ENCODE data around the gene TBX19.

- no peak for TF ChIP-seq CTCF (conservative IDR thresholded peaks at IDR 0.05; ENCODE audit: low read depth, low read length)
- no peak for TF ChIP-seq MAZ (IDR thresholded peaks at IDR 0.05; ENCODE audit: borderline replicate concordance, low read depth, low read length)
- TF ChIP-seq POLR2A (IDR thresholded peaks at IDR 0.05; ENCODE audit: low read depth, low read length): no peak
- TF ChIP-seq RFX5 (IDR thresholded peaks at IDR 0.05; ENCODE audit: low read depth, low read length): no peak
- TF ChIP-seq, protein P1, sequence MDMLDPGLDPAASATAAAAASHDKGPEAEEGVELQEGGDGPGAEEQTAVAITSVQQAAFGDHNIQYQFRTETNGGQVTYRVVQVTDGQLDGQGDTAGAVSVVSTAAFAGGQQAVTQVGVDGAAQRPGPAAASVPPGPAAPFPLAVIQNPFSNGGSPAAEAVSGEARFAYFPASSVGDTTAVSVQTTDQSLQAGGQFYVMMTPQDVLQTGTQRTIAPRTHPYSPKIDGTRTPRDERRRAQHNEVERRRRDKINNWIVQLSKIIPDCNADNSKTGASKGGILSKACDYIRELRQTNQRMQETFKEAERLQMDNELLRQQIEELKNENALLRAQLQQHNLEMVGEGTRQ (IDR thresholded peaks at IDR 0.05; ENCODE audit: low read depth, low read length): no peak
- no peak for TF ChIP-seq RCOR1 (IDR thresholded peaks at IDR 0.05; ENCODE audit: insufficient replicate concordance, low read length)
- TF ChIP-seq, protein P2, sequence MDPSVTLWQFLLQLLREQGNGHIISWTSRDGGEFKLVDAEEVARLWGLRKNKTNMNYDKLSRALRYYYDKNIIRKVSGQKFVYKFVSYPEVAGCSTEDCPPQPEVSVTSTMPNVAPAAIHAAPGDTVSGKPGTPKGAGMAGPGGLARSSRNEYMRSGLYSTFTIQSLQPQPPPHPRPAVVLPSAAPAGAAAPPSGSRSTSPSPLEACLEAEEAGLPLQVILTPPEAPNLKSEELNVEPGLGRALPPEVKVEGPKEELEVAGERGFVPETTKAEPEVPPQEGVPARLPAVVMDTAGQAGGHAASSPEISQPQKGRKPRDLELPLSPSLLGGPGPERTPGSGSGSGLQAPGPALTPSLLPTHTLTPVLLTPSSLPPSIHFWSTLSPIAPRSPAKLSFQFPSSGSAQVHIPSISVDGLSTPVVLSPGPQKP (IDR thresholded peaks at IDR 0.05; ENCODE audit: borderline replicate concordance, low read depth, low read length): no peak
- TF ChIP-seq RAD21 (IDR thresholded peaks at IDR 0.05; ENCODE audit: low read length): no peak
These were observed 23.3 kb downstream of the TBX19 start for GRCh38 chr1:168303716-168304540.
